Suppressor macrophage treated with lipopolysaccharide for 1 hour (primary cell): ENCODE results near the gene NDUFV1.
A peak's percentile ranks its signal among the peaks of the same experiment; 100 is the strongest.
"Not testable (repeated sequence)": the region's sequence is repeated elsewhere in the genome, so short reads cannot be mapped to it uniquely, and the experiment has no call there.

Source experiments
- DNase-seq, 3 donors: peaks; one replicate each; pipeline ENCODE4 v3.0.0-alpha.2; 2020 to 2022

The NDUFV1 gene

GRCh38 chr11:67606492-67607295 lies at the start of gene NDUFV1:
Gene NDUFV1 (plus strand): TSS chr11:67606936. CDS start chr11:67607005, 69 bp downstream.
- DNase-seq, result peak; percentile 96 to 97 (median 96)

- no peak for DNase-seq
Observed at GRCh38 chr11:67558084-67558772, 48.5 kb upstream of the NDUFV1 start.

GRCh38 chr11:67561971-67562619 lies 44.6 kb upstream of the NDUFV1 start:
- DNase-seq, result no peak

GRCh38 chr11:67562963-67563704 lies 43.6 kb upstream of the NDUFV1 start:
- no peak for DNase-seq

- DNase-seq, result not testable (repeated sequence)
Observed at GRCh38 chr11:67563705-67564114, 43.0 kb upstream of the NDUFV1 start.

GRCh38 chr11:67564230-67564629 lies 42.5 kb upstream of the NDUFV1 start:
- DNase-seq, result no peak

- no peak for DNase-seq
Observed at GRCh38 chr11:67571443-67571842, 35.3 kb upstream of the NDUFV1 start.

- no peak for DNase-seq
Observed at GRCh38 chr11:67572305-67572704, 34.4 kb upstream of the NDUFV1 start.

GRCh38 chr11:67572747-67573419 lies 33.9 kb upstream of the NDUFV1 start:
- peak; percentile 68 to 79 (median 78) for DNase-seq

- DNase-seq, result no peak
Observed at GRCh38 chr11:67574938-67575337, 31.8 kb upstream of the NDUFV1 start.

- DNase-seq, result peak in 1 of 3 donors; percentile 17
Observed at GRCh38 chr11:67576735-67577475, 29.8 kb upstream of the NDUFV1 start.

- DNase-seq, result no peak
Observed at GRCh38 chr11:67577951-67578350, 28.8 kb upstream of the NDUFV1 start.

GRCh38 chr11:67581469-67581868 lies 25.3 kb upstream of the NDUFV1 start:
- DNase-seq, result no peak

GRCh38 chr11:67582011-67582410 lies 24.7 kb upstream of the NDUFV1 start:
- DNase-seq, result no peak

- DNase-seq, result peak; percentile 85 to 94 (median 92)
Observed at GRCh38 chr11:67583247-67584204, 23.2 kb upstream of the NDUFV1 start, which contains the start of gene GSTP1. Gene GSTP1 (plus strand): TSS chr11:67583812. CDS start chr11:67583844, 32 bp downstream.

- peak; percentile 63 to 81 (median 70) for DNase-seq
Observed at GRCh38 chr11:67584205-67584880, 22.4 kb upstream of the NDUFV1 start.

- DNase-seq, result no peak
Observed at GRCh38 chr11:67584881-67585873, 21.6 kb upstream of the NDUFV1 start.

GRCh38 chr11:67585911-67586310 lies 20.8 kb upstream of the NDUFV1 start:
- no peak for DNase-seq
